Right renal pelvis (tissue), 4 donors: ENCODE measurements around the gene KCNIP1. TPM values are rescaled to one million over a fixed set of nuclear protein-coding genes. Genes with fewer than 3 reads are reported as not detected.

Experiments
- DNase-seq, 4 donors: peaks; one replicate each; pipeline ENCODE4 v3.0.0-alpha.2; 2013; ENCODE audit warnings: low read depth in 4 of 4, low spot score in 3 of 4, missing footprints in 1 of 4
- polyA plus RNA-seq, 4 donors: library from polyadenylated mRNA; unstranded; fragments of 120-200 nt; gene quantifications; one replicate each; pipeline ENCODE4 v1.2.1, GENCODE V29; 2013; ENCODE audit not compliant: insufficient read length in 4 of 4

The KCNIP1 gene
- polyA plus RNA-seq, 4 donors, result 10.6 to 14.5 (median 12.7) TPM

GRCh38 chr5:170638454-170639220 lies 134.8 kb downstream of the KCNIP1 start:
- peak in 1 of 4 donors; percentile 39 for DNase-seq

- DNase-seq, result no peak
Observed at GRCh38 chr5:170639221-170639925, 135.6 kb downstream of the KCNIP1 start.

DNA sequence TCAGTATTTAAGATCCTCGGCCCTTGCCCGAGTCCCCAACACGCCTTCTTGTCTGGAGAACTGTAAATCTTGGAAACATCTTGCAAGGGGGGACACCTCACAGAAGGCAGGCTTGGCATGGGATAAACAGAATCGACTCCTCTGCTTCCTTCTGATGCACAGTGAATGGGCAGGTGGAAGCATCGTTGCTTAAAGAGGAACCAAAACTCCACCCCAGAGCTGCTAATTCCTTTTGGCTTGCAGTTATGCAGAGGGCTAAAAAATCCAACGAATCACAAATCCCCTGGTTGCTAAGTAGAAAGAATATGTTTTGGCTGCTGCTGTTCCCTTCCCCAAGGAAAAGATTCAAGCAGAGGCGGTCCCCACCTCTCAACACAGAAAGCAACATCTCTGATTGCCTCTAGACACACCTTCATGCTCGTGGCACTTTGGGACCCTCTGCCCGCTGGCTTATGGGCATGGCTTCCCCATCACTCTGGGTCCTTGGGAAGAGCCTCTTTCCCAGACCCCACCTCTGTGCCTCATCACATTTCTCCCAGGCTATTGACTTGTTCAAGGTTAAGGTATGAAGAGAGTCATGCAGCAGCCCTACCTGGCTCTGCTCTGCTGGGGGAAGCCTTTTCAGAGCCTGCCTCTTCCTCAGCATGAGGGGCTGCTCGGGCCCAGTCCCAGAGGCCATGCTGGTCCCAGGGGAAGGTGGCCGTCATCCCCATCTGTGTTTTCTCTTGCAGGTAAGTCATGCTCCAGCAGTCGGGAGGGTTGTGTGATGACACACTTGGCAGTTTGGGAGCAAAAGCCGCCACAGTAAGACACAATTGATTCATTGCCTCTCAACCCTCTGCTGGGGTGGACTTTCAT lies 137.1 kb downstream of the KCNIP1 start:
- no peak for DNase-seq

GRCh38 chr5:170641589-170642031 lies 137.8 kb downstream of the KCNIP1 start:
- DNase-seq, result no peak

DNA sequence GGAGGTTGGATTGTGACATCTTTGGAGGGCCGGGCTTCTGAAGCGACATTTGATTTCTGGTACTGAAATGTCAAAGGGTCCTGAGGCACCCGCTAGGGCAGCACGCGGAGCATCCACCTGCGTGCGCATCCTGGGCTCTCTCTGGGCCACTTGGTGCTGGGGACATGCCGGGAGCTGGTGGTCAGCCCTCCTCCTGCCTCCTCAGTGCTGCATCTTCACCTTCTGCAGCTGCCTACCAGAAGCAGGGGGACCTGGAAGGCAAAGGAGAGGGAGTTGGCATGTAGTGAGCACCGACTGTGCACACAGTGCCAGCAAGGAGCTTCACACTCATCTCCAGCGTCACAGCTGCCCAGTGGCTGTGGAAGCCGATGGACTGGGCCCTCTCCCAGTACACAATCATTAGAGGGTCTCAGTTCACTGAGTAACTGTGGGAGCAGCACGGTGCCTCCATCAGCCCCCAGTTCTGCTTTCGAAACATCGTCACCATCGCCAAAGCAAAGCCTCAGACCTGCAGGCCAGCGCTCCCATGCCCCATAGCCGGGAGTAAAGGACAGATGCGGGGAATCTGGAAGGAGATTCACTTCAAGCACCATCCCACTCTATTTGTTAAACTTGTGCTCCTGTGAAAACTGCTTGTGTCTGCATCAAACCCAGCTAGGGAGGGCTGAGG lies 138.4 kb downstream of the KCNIP1 start:
- no peak for DNase-seq

GRCh38 chr5:170642776-170643436 lies 139.1 kb downstream of the KCNIP1 start:
- DNase-seq, result no peak

DNA sequence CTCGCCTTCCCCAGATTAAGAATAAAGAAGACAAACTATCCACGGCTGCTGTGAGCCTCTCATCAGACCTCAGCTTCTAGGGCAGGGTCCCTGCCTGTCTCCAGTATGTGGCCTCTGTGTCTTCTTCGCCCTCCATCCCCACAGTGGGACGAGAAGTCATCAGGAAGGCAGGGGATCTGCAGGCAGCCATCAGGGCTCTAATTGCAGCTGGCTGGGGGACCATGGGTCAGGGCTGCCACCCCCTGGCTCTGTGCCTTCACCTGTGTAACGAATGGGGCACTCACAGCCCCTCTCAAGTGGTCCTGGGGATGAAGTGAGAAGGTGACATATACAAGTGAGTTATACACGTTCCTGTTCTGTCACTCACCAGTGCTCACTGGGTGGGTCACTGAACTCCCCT lies 139.8 kb downstream of the KCNIP1 start:
- DNase-seq, result no peak

DNA sequence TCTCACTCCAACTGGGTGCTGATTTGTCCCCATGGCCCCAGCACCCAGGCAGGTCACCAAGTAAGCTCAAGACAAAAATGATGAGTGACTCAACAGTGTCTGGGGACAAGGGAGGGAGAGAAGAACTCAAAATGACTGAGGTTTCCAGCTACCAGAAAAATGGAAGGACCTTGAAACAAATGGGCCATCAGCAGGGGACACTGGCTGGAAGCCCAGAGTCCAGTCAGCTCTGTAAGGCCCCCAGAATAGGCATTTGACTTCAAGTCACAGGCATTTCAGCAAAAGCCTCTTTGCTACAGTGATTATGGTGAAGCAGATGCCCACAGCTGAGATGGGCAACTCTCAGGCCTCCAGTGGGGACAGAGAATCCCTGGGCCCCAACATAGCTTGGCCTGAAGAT lies 140.7 kb downstream of the KCNIP1 start:
- no peak for DNase-seq

- no peak for DNase-seq
Observed at GRCh38 chr5:170648541-170648940, 144.7 kb downstream of the KCNIP1 start.

GRCh38 chr5:170650850-170651249 lies 147.0 kb downstream of the KCNIP1 start:
- DNase-seq, result no peak

DNA sequence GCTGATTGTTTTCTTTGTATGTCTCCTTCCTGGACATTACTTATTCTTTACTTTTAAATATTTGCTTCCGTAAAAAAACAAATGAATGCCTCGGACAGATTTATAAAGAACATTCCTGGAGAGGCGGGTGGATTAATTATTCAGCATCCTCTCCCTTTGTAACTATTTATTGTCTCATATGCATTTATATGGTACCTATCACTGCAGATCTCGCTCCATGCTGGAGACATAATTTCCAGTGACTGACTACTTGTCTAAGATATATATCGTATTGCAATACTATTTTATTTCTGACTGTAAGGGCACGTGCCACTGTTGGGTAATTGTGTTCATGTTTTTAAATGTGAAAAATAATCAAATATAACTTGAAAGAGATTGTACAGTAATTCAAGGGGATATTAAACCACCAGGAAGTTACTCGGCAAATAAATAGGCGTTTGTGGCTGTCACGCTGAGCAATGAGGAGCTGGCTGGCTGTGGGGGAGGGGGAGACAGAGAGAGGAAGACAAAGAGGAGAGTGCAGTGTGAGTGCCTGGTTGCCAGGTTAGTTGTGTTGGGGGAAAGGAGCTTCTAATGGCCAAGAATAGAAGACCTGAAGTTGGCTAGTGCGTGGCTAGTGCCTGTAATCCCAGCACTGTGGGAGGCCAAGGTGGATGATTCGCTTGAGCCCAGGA lies 147.9 kb downstream of the KCNIP1 start:
- DNase-seq, result no peak

- DNase-seq, result no peak
Observed at GRCh38 chr5:170655476-170655875, 151.7 kb downstream of the KCNIP1 start.

DNA sequence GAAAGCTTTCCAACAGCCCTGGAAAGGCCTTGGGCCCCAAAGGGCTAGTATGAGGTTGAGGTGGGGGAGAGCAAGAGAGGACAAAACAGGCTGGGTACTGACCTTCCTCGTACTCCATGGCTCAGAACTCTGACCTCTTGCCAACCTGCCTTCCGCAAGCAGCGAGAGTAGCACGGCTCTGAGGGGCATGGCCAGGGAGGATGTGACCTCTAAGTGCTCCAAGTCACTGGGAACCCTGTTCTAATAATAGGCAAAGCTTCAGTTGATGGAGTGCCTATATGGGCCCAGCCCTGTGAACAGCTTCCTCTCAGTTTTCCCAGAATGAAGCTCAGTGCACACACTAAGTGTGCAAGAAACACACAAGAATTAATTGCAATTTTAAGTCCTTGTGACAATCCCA lies 152.1 kb downstream of the KCNIP1 start:
- no peak for DNase-seq

DNA sequence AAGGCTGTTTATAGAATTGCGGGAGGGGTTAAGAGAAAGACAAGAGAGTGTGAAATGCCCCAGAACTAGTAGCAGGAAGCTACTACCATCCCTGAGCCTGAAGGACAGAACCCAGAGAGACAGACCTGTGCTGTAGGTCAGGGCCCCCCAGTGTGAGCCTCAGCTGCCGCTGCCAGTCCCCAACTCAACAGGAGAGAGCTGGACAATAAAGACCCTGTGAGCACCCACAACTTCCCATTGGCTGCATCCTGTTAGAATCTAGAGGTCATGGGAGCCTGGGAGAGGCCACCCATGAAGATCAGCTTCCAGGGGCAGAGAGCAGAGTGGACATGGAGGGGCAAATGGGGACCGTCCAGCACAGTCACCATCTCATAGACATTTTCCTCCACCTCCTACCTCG lies 152.5 kb downstream of the KCNIP1 start:
- no peak for DNase-seq

GRCh38 chr5:170660531-170660930 lies 156.7 kb downstream of the KCNIP1 start:
- DNase-seq, result no peak

DNA sequence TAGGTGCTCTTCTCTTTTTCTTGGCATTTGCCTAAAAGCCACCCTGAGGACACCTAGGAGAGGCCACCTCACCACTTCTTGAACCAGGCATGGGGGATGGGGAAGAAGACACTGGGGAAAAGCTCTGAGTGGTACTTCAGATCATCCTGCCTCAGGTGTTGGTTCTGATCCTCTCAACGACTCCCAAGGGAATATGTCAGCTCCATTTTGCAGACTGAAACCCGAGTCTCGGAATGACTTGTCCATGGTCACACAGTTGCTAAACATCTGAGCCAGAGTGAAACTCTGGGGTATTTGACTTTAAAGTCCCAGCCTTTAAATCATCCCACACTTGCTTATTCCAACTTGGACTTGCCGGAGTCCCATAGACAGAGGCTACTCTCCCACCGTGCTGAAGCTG lies 159.1 kb downstream of the KCNIP1 start:
- DNase-seq, result no peak

GRCh38 chr5:170678811-170679210 lies 175.0 kb downstream of the KCNIP1 start:
- peak in 1 of 4 donors; percentile 14 for DNase-seq

GRCh38 chr5:170681013-170681433 lies 177.2 kb downstream of the KCNIP1 start:
- DNase-seq, result peak; percentile 54 to 69 (median 60)

DNA sequence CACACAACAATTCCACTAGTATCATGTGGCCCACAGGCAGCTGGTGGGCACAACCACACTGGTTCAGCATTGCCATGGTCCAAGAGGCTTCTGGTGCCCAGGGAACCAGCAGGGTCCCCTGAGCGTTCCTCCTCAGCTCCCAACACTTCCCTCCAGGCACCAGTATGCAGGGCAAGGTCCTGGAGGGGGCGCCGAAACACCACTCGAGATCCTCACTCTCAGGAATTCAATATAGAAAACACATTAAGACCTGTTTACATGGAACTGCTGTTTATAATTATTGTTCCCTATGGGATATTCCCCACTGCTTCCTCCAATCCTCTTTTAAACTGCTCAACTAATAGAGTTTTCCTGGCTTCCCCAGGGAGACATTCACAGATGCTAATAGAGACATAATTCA lies 187.8 kb downstream of the KCNIP1 start:
- no peak for DNase-seq
